H9 (cell line): ENCODE measurements around the gene PRKCA. TPM values are rescaled to one million over a fixed set of nuclear protein-coding genes. Genes with fewer than 3 reads are reported as not detected.

Source experiments
- DNase-seq: peaks from one replicate; pipeline ENCODE4 v3.0.0-alpha.2; 2017
- H2AFZ ChIP-seq: one replicate; pipeline ENCODE4 v1.6.1; 2013; ENCODE audit warnings: mild to moderate bottlenecking, low read length, control low read depth, moderate library complexity
- H2AK5ac ChIP-seq: 2 replicates; pipeline ENCODE4 v1.6.1; 2013; ENCODE audit warnings: low read length, control low read depth, mixed read lengths; ENCODE audit not compliant: insufficient read length
- H2BK120ac ChIP-seq: one replicate; pipeline ENCODE4 v1.6.1; 2013; ENCODE audit warnings: low read depth, mild to moderate bottlenecking, low read length, control low read depth, inconsistent platforms; ENCODE audit not compliant: poor library complexity, severe bottlenecking
- H2BK12ac ChIP-seq: 2 replicates; pipeline ENCODE4 v1.6.1; 2013; ENCODE audit warnings: low read length, control low read depth, mixed read lengths, low read depth; ENCODE audit not compliant: insufficient read length
- H2BK15ac ChIP-seq: 2 replicates; pipeline ENCODE4 v1.6.1; 2013; ENCODE audit warnings: low read depth, low read length, control low read depth
- H2BK20ac ChIP-seq: one replicate; pipeline ENCODE4 v1.6.1; 2013; ENCODE audit warnings: low read depth, mild to moderate bottlenecking, low read length, control low read depth, inconsistent platforms; ENCODE audit not compliant: poor library complexity, severe bottlenecking
- H2BK5ac ChIP-seq: 2 replicates; pipeline ENCODE4 v1.6.1; 2013; ENCODE audit warnings: low read length, control low read depth, mixed read lengths; ENCODE audit not compliant: insufficient read length
- H3K14ac ChIP-seq: 2 replicates; pipeline ENCODE4 v1.6.1; 2013; ENCODE audit warnings: low read length, control low read depth; ENCODE audit not compliant: insufficient read depth
- H3K18ac ChIP-seq: 2 replicates; pipeline ENCODE4 v1.6.1; 2013; ENCODE audit warnings: low read depth, mild to moderate bottlenecking, mixed read lengths, low read length, control low read depth; ENCODE audit not compliant: insufficient read length
- H3K23ac ChIP-seq: 2 replicates; pipeline ENCODE4 v1.6.1; 2013; ENCODE audit warnings: low read length, control low read depth, mixed read lengths, low read depth; ENCODE audit not compliant: insufficient read length
- H3K23me2 ChIP-seq: 2 replicates; pipeline ENCODE4 v1.6.1; 2013; ENCODE audit warnings: low read depth, mild to moderate bottlenecking, mixed read lengths, low read length, control low read depth; ENCODE audit not compliant: insufficient read length, poor library complexity, severe bottlenecking
- H3K27ac ChIP-seq: 2 replicates; pipeline ENCODE4 v1.5.1; 2013; ENCODE audit warnings: low read length, control low read depth, mixed read lengths, low read depth; ENCODE audit not compliant: insufficient read length
- H3K27me3 ChIP-seq: 2 replicates; pipeline ENCODE4 v1.6.1; 2013; ENCODE audit warnings: low read length, control low read depth, inconsistent platforms; ENCODE audit not compliant: insufficient read depth
- H3K4ac ChIP-seq: 2 replicates; pipeline ENCODE4 v1.6.1; 2013; ENCODE audit warnings: low read depth, mild to moderate bottlenecking, control low read depth, inconsistent platforms, low read length, moderate library complexity
- H3K4me1 ChIP-seq: 2 replicates; pipeline ENCODE4 v1.6.1; 2013; ENCODE audit warnings: low read length, control low read depth, inconsistent platforms; ENCODE audit not compliant: insufficient read depth
- H3K4me2 ChIP-seq: 2 replicates; pipeline ENCODE4 v1.6.1; 2013; ENCODE audit warnings: low read length, control low read depth, mixed read lengths; ENCODE audit not compliant: insufficient read length, insufficient read depth
- H3K56ac ChIP-seq: 2 replicates; pipeline ENCODE4 v1.6.1; 2013; ENCODE audit warnings: low read depth, mild to moderate bottlenecking, mixed read lengths, low read length, control low read depth; ENCODE audit not compliant: insufficient read length
- H3K79me1 ChIP-seq: 2 replicates; pipeline ENCODE4 v1.6.1; 2013; ENCODE audit warnings: low read depth, mild to moderate bottlenecking, moderate library complexity, low read length, control low read depth, inconsistent platforms; ENCODE audit not compliant: insufficient read depth, poor library complexity, severe bottlenecking
- H3K79me2 ChIP-seq: 2 replicates; pipeline ENCODE4 v1.6.1; 2013; ENCODE audit warnings: low read length, control low read depth, inconsistent platforms; ENCODE audit not compliant: insufficient read depth
- H3K9ac ChIP-seq: 2 replicates; pipeline ENCODE4 v1.6.1; 2013; ENCODE audit warnings: low read length, control low read depth, mixed read lengths; ENCODE audit not compliant: insufficient read length; ENCODE audit errors: extremely low read depth
- H3K9me3 ChIP-seq: one replicate; pipeline ENCODE4 v1.6.1; 2013; ENCODE audit warnings: low read depth, low read length, inconsistent platforms; ENCODE audit not compliant: control insufficient read depth
- H3T11ph ChIP-seq: one replicate; pipeline ENCODE4 v1.6.1; 2013; ENCODE audit warnings: mild to moderate bottlenecking, low read length, control low read depth, inconsistent platforms
- H4K20me1 ChIP-seq: one replicate; pipeline ENCODE4 v1.6.1; 2013; ENCODE audit not compliant: control insufficient read depth, insufficient read length, insufficient read depth
- H4K5ac ChIP-seq: 2 replicates; pipeline ENCODE4 v1.6.1; 2013; ENCODE audit warnings: low read depth, mild to moderate bottlenecking, mixed read lengths, low read length, control low read depth; ENCODE audit not compliant: insufficient read length
- H4K8ac ChIP-seq: replicated peaks from 2 replicates; pipeline ENCODE4 v1.6.1; 2013; ENCODE audit warnings: low read length, control low read depth, mixed read lengths, low read depth; ENCODE audit not compliant: insufficient read length
- H4K91ac ChIP-seq: 2 replicates; pipeline ENCODE4 v1.6.1; 2013; ENCODE audit warnings: low read depth, mild to moderate bottlenecking, moderate library complexity, mixed read lengths, low read length, control low read depth; ENCODE audit not compliant: insufficient read length
- H3K27ac Mint-ChIP-seq, 3 experiments: 2 replicates in 2 of 3; 3 replicates in 1 of 3; pipeline ENCODE4 v1.8.0; 2020 to 2021; ENCODE audit warnings: mixed read lengths in 3 of 3, mild to moderate bottlenecking in 1 of 3, moderate library complexity in 1 of 3
- H3K27me3 Mint-ChIP-seq: 2 replicates; pipeline ENCODE4 v1.8.0; 2021; ENCODE audit warnings: low read depth, mild to moderate bottlenecking, moderate library complexity, mixed read lengths
- H3K36me3 Mint-ChIP-seq, 3 experiments: 2 replicates in 2 of 3; 3 replicates in 1 of 3; pipeline ENCODE4 v1.8.0; 2020 to 2021; ENCODE audit warnings: low read depth in 3 of 3, mixed read lengths in 3 of 3; ENCODE audit not compliant: insufficient read depth in 1 of 3
- H3K4me1 Mint-ChIP-seq, 2 experiments: 2 replicates each; pipeline ENCODE4 v1.8.0; 2020; ENCODE audit warnings: mixed read lengths in 2 of 2
- H3K4me3 Mint-ChIP-seq, 2 experiments: 2 replicates in 1 of 2; 3 replicates in 1 of 2; pipeline ENCODE4 v1.8.0; 2020 to 2021; ENCODE audit warnings: mild to moderate bottlenecking in 2 of 2, mixed read lengths in 2 of 2, moderate library complexity in 1 of 2
- H3K9me3 Mint-ChIP-seq, 2 experiments: 2 replicates in 1 of 2; 3 replicates in 1 of 2; pipeline ENCODE4 v1.8.0; 2020; ENCODE audit warnings: mild to moderate bottlenecking in 2 of 2, mixed read lengths in 2 of 2, moderate library complexity in 1 of 2
- WGBS: extraction: QIAGEN DNeasy Blood & Tissue Kit; methylation state at CpG from one replicate; pipeline ENCODE4 v1.1.7; 2013; ENCODE audit warnings: missing lambda C conversion rate, low lambda C conversion rate, mixed read lengths; ENCODE audit not compliant: insufficient read length; ENCODE audit errors: extremely low coverage; 5-methylcytosine and 5-hydroxymethylcytosine counted together
- total RNA-seq: library from RNA; stranded (reverse); gene quantifications from 2 replicates; pipeline ENCODE4 v1.2.1, GENCODE V29; 2021
- TF ChIP-seq, protein P1 (sequence below): fragments of 200-600 bp; sonication (generic); conservative IDR thresholded peaks from 3 replicates; pipeline ENCODE4 v1.8.0; 2021; ENCODE audit warnings: antibody characterized with exemption, mild to moderate bottlenecking

The PRKCA gene
- total RNA-seq, 1 experiment from 2014 or later: 10.5 TPM

DNA sequence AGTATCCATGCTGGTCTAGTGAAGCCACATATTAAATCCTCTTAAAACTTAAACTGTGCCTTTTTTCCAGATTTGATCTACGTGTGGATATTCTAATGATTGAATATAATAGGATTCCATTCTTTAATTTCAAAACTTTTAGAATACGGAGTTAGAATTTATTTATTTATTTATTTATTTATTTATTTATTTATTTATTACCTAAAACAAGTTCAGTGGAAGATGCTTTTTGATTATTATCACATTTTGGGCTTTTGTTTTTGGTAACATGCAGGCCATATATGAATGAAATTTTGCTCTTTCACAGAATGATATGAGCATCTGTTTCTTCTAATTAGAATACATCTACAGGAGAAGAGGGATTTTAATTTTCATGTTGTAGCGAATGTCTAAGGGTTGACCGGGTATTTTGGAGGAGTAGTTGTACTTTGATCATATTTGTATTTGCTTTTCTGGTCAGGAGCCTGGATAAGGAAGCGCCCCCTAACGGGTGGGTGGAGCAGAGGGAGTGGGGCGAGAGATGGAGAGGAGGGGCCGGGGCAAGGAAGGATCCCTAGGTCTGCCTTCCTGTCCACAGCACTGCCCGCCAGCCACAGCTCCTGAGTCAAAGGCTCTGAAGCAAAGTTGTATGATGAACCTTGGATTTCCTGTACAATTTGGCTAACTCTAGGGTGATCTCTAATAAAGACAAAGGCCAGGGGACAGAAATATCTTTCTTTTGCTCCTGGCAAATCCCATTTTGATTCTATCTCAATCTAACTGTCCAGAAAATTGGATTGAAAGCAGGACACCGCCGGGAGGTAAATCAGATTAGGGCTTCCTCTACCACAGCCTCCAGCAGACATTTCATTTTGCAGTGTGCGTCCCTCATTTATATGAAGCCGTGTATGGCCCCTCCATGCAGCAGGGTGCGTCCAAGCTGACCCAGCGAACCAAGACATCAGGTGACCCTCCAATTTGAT, 149.1 kb downstream of the PRKCA start:
- Histone ChIP-seq H3K79me2 (no peaks in the 10 kb centered on the region), H3K9ac (no peak overlapping the region), H2BK20ac (no peak overlapping the region), H3K4me1 (peaks cover 2% of the 10 kb centered on the region; the same call in 1 of the 2 replicates), H3K23me2 (no peaks in the 10 kb centered on the region), H4K5ac (no peak overlapping the region), H4K20me1 (no peaks in the 10 kb centered on the region), H4K91ac (no peak overlapping the region), H2BK15ac (no peak overlapping the region), H3K79me1 (no peaks in the 10 kb centered on the region), H2BK120ac (no peak overlapping the region), H3T11ph (no peak overlapping the region), H2BK5ac (no peak overlapping the region), H3K4ac (no peak overlapping the region), H3K27me3 (0 out of 2 replicates have a peak, but pooled peaks cover 2% of the 10 kb centered on the region), H3K27ac (no peak overlapping the region), H2AK5ac (no peak overlapping the region), H3K18ac (no peak overlapping the region), H2AFZ (no peak overlapping the region), H3K9me3 (no peaks in the 10 kb centered on the region), H3K23ac (no peak overlapping the region), H4K8ac (no peak overlapping the region), H3K14ac (no peak overlapping the region), H3K4me2 (no peak overlapping the region), H3K56ac (no peak overlapping the region), H2BK12ac (no peak overlapping the region)
- peaks cover 44 to 47% of the 10 kb centered on the region in 2 experiments for H3K4me1 Mint-ChIP-seq
- H3K9me3 Mint-ChIP-seq: no peaks in the 10 kb centered on the region
- no peak overlapping the region for H3K27ac Mint-ChIP-seq
- no peak overlapping the region; a peak in 1 of 5 replicates for H3K4me3 Mint-ChIP-seq
- no peaks in the 10 kb centered on the region for H3K36me3 Mint-ChIP-seq
- H3K27me3 Mint-ChIP-seq: no peaks in the 10 kb centered on the region
- TF ChIP-seq, protein P1, sequence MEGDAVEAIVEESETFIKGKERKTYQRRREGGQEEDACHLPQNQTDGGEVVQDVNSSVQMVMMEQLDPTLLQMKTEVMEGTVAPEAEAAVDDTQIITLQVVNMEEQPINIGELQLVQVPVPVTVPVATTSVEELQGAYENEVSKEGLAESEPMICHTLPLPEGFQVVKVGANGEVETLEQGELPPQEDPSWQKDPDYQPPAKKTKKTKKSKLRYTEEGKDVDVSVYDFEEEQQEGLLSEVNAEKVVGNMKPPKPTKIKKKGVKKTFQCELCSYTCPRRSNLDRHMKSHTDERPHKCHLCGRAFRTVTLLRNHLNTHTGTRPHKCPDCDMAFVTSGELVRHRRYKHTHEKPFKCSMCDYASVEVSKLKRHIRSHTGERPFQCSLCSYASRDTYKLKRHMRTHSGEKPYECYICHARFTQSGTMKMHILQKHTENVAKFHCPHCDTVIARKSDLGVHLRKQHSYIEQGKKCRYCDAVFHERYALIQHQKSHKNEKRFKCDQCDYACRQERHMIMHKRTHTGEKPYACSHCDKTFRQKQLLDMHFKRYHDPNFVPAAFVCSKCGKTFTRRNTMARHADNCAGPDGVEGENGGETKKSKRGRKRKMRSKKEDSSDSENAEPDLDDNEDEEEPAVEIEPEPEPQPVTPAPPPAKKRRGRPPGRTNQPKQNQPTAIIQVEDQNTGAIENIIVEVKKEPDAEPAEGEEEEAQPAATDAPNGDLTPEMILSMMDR: peak; percentile 74
- WGBS: no CpG with 5 or more reads among the region's 15 CpGs
- peak; percentile 81 for DNase-seq
